ENCODE data around the gene EHBP1L1.

Gene EHBP1L1

DNA sequence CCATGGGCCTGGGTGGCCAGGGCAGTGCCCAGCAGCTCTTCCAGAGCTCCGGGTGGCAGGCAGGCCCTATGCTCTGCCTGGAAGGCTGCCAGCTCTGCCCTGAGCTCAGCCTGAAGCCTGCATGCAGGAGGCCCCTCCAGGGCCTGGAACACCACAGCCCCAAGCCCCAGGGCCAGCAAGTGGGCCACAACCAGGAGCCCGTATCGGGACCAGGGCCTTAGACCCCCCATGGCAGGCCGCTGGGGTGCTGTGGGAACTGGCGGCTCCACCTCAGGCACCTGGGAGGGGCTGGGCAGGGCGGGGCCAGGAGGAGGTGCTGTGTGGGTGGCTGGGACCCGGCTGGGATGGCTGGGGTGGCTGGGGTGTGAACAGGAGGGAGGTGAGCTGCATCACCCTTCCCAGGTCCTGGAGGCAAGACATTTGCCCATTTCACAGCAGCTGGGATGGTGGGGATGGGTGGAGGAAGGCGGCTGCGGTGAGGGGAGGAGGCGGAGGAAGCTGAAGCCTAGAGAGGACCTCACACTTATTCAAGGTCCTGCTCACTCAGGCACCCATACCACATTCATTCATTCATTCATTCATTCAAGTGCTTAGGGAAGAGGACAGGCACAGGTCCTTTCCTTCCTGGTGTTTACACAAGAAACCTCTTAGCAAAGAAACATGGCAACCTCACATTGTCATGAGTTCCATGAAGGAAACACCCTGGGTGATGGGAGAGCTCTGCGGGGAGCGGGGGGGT, 19.9 kb downstream of the EHBP1L1 start, which contains the start of gene KCNK7:
TSS of gene KCNK7 (minus strand) at position 258 of the 739 bp plus-strand sequence. CDS start at position 230, 28 bp downstream.
- no peak for DNase-seq

GRCh38 chr11:65596520-65596919, 20.7 kb downstream of the EHBP1L1 start:
- no peak for DNase-seq

- no peak for DNase-seq
These were observed 22.4 kb downstream of the EHBP1L1 start for GRCh38 chr11:65598258-65598699.

DNA sequence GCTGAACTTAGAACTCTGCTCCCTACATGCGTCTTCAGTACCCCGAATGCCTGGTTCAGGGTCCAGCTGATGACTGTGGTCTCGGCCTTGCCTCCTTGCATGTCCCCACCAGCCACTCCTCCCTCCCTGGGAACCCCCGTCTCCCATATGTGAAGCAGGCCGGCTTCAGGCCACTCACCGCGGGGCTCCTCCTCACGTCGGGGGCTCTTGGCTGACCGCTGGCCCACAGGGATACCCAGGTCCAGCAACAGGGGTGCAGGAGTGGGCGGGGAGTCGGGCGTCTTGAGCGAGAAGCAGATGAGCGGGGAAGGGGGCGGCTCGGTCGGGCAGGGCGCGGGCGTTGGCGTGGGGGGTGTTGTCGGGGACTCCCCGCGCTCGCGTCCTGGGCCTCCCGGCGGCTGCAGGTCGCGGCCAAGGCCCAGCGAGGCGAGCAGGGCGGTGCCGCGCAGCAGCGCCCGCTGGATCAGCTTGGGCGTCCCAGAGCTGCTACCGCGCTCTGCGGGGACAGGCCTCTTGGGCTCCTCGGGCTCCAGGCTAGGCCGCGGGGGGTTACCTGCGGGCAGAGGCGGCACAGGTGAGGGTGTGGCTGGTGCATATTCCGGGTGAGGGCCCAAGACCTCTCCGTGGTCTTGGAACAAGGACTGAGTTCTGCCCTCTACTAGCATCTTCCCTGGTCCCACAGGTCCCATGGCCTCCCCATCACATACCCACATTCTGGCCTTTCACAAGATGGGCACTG, 23.5 kb downstream of the EHBP1L1 start:
- DNase-seq = no peak

GRCh38 chr11:65599955-65600246, 24.0 kb downstream of the EHBP1L1 start:
- no peak for DNase-seq

- no peak for DNase-seq
These were observed 28.4 kb downstream of the EHBP1L1 start for GRCh38 chr11:65604258-65604657.

- DNase-seq = peak; percentile 96
These were observed 31.2 kb downstream of the EHBP1L1 start for GRCh38 chr11:65606876-65607613.

- no peak for DNase-seq
These were observed 32.0 kb downstream of the EHBP1L1 start for GRCh38 chr11:65607614-65608426.

DNA sequence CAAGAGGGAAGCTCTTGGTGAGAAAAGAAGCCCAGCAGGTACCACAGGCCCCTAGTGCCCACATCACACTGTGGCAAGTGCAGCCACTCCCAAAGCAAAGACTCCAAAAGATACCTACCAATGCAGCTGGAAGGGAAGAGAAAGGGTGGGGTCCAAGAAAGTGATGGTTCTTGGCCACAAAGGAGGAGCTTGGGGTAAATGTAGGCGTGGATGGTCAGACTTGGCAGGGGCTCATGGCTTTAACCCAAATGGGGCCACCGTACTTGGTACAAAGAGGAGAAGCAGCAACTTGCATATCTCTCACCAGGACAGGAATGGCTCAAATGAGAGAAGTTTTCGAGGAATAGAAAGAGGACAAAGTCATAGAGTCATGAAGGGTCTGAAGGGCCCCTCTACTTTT, 33.4 kb downstream of the EHBP1L1 start:
- no peak for DNase-seq

- DNase-seq = no peak
These were observed 33.8 kb downstream of the EHBP1L1 start for GRCh38 chr11:65609665-65610064.

DNA sequence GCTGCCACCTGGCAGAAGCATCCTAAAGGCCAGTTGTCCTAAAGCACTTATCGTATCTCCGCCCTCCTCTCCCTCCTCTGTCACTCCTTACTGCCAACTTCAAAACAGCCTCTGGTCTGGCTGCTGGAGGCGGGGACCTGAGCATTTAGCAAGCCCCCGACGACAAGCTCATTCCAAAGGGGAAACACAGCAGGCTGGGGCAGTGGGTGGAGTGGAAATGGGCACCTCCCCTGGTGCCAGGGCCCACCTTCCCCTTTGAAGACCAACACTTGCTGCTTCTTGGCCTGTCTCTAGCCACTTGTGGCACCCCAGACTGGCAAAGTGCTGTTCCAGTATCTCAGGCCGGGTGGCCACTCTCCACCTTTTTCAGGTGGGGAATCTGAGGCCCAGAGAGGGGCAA, 34.6 kb downstream of the EHBP1L1 start:
- DNase-seq = no peak

- DNase-seq = no peak
These were observed 35.3 kb downstream of the EHBP1L1 start for GRCh38 chr11:65611028-65611757.

DNA sequence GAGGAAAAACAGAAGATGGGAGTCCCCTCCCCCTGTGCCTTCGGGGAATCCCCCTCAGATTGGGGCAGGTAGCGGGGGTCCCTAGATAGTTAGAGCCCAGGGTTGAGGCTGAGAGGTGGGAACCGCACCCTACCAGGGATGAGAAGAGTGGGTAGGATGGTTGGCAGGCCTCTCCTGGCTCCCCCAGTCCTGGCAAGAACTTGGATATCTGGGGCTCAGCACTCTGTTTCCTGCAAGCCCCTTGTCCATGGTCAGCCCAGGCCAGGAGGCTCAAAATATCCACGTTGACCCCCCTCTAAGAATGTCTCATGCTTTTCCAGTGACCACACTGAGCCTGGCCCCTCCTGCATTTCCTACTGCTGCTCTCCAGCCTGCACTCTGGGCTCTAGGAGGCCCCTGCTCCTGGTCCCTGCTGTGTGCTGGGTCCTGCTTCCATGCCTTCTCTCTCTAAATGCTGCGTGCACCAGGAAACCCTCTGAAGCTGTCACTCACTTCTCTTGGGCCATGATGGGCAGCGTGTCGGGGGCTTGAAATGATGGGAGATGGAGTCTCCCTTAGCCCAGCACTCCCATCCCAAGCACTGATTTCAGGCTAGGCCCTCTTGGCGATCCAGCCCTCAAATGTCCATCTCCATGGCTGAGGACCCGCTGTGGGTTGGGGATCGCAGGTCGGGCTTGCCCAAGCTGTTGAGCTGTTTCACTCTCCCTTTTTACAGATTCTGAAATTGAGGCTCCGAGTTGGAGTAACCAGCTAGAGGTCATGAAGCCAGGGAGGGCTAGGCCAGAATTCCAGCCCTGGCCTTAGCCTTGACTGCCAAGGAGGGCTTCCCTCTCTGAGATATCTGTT, 36.1 kb downstream of the EHBP1L1 start:
- no peak for DNase-seq

- DNase-seq = no peak
These were observed 36.8 kb downstream of the EHBP1L1 start for GRCh38 chr11:65612691-65613090.

- no peak for DNase-seq
These were observed 37.5 kb downstream of the EHBP1L1 start for GRCh38 chr11:65613091-65613928.

DNA sequence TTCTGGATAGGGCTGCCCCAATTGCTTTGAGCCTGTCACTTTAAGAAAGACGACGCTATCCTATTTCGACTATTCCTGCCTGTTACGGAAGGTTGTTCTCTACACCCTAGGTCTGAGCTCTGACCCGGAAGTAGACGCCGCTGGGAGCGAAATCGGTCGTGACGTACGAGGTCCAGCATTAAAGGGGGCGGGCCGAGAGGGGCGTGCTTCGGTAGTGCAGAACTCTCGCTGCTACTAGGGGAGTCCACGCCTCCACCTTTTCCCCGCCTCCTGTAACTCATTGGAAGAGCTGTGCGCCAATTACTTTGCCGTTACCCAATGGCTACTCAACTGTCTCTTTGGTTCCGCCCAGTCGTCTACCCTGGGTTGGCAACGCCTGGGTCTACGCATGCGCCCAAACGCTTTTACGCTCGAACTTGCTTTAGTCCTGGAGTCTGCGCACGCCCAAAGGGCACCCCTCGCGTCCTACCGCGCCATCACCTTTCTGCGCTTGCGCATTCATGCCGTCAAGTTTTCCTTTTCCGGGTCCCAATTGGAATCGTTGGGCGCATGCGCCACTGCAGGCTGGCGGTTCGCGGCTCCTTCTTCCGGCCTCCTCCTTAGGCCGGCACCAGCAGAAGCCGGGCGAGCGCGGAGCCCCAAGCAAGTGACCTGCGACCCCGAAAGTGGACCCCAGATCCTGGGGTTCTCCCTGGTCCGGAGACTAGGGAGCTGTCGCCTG, 39.5 kb downstream of the EHBP1L1 start, which contains the start of gene PCNX3:
TSS of gene PCNX3 (plus strand) at position 548 of the 721 bp plus-strand sequence. CDS start 536 bp downstream, outside the sequence.
- peak; percentile 100 for DNase-seq

DNA sequence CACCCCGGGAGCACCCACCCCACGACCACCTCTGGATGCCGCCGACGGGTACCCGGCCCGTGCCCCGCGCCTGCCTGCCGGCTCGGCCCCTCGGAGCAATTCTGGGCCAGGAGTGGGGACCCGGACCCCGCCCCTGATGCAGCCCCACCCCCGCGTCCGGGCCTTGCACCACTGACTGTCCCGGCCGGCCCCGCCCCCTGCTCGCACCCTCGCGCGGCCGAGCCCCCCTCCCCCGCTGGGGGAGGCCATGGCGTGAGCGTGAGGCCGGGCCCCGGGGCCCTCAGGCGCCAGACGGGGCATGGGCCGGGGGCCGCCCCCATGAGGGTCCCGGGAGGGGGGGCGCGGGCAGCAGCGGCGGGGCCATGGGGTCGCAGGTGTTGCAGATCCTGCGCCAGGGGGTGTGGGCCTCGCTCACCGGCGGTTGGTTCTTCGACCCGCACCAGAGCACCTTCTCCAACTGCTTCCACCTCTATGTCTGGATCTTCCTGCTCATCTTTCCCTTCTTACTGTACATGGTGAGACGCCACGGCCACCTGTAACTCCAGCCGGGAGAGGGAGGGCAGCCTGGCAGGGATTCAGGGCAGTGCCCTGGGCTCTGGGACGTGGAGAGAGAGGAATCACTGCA, 40.2 kb downstream of the EHBP1L1 start:
- peak; percentile 17 for DNase-seq

- no peak for DNase-seq
These were observed 40.7 kb downstream of the EHBP1L1 start for GRCh38 chr11:65616575-65617001.
